IMR-90 (cell line): Measurements from ENCODE around the gene BDKRB1. TPM values are rescaled to one million over a fixed set of nuclear protein-coding genes. Genes with fewer than 3 reads are reported as not detected.

Experiments used
- ATAC-seq: fragments of 200-7000 bp; cut with Tn5 transposase; 2 replicates; pipeline ENCODE4 v1.9.1; 2020; ENCODE audit warnings: low read depth, mild to moderate bottlenecking, moderate library complexity
- BruUV-seq: library from RNA; stranded (reverse); fragments of 400-500 nt; replicated peaks from 2 replicates; lab custom pipeline; 2021; lab: Mats Ljungman, UMichigan
- CTCF ChIA-PET: fragments of 300-600 bp; formaldehyde crosslinking; extraction: SDS; loops from one replicate; lab custom pipeline; 2021; ENCODE audit warnings: antibody characterized with exemption; lab: Yijun Ruan, JAX
- POLR2A ChIA-PET: fragments of 300-600 bp; sonication (Branson Sonifier 250); formaldehyde crosslinking; loops from one replicate; lab custom pipeline; 2022; ENCODE audit warnings: antibody characterized with exemption; ENCODE audit not compliant: unreplicated experiment; lab: Charles Lee
- DNase-seq: peaks from one replicate; pipeline ENCODE4 v3.0.0; 2013
- H2AFZ ChIP-seq: replicated peaks from 2 replicates; pipeline ENCODE3; 2013; ENCODE audit warnings: low read length, mild to moderate bottlenecking; ENCODE audit not compliant: poor library complexity
- H2AK5ac ChIP-seq: 2 replicates; pipeline ENCODE4 v1.6.1; 2013; ENCODE audit warnings: low read depth, low read length, inconsistent platforms
- H2AK9ac ChIP-seq: replicated peaks from 2 replicates; pipeline ENCODE3; 2013; ENCODE audit warnings: mild to moderate bottlenecking, low read depth, low read length, moderate library complexity; ENCODE audit not compliant: poor library complexity
- H2BK120ac ChIP-seq: 2 replicates; pipeline ENCODE4 v1.6.1; 2013; ENCODE audit warnings: low read depth, low read length, inconsistent platforms
- H2BK15ac ChIP-seq: 3 replicates; pipeline ENCODE4 v1.6.1; 2013; ENCODE audit warnings: low read depth, low read length, inconsistent platforms
- H2BK20ac ChIP-seq: 2 replicates; pipeline ENCODE4 v1.6.1; 2013; ENCODE audit warnings: low read depth, mild to moderate bottlenecking, inconsistent platforms, low read length, moderate library complexity
- H2BK5ac ChIP-seq: 2 replicates; pipeline ENCODE4 v1.6.1; 2013; ENCODE audit warnings: mild to moderate bottlenecking, low read depth, low read length, inconsistent platforms; ENCODE audit not compliant: poor library complexity, severe bottlenecking
- H3K14ac ChIP-seq: replicated peaks from 2 replicates; pipeline ENCODE4 v1.6.1; 2013; ENCODE audit warnings: low read depth, low read length, inconsistent platforms
- H3K18ac ChIP-seq: 2 replicates; pipeline ENCODE4 v1.6.1; 2013; ENCODE audit warnings: low read depth, low read length, control low read depth
- H3K23ac ChIP-seq: 2 replicates; pipeline ENCODE4 v1.6.1; 2013; ENCODE audit warnings: low read depth, low read length, inconsistent platforms
- H3K27ac ChIP-seq: 2 replicates; pipeline ENCODE4 v1.5.1; 2013; ENCODE audit warnings: mild to moderate bottlenecking, control low read depth, low read length; ENCODE audit not compliant: insufficient read depth
- H3K27me3 ChIP-seq: 2 replicates; pipeline ENCODE4 v1.6.1; 2013; ENCODE audit warnings: low read length; ENCODE audit not compliant: control insufficient read depth, insufficient read depth
- H3K36me3 ChIP-seq: 2 replicates; pipeline ENCODE4 v1.6.1; 2013; ENCODE audit warnings: low read length, mixed read lengths; ENCODE audit not compliant: control insufficient read depth, insufficient read depth
- H3K4ac ChIP-seq: 2 replicates; pipeline ENCODE4 v1.6.1; 2013; ENCODE audit warnings: low read depth, low read length, inconsistent platforms
- H3K4me1 ChIP-seq: 2 replicates; pipeline ENCODE4 v1.6.1; 2013; ENCODE audit warnings: low read length, mixed read lengths; ENCODE audit not compliant: control insufficient read depth, insufficient read depth
- H3K4me2 ChIP-seq: 2 replicates; pipeline ENCODE4 v1.6.1; 2013; ENCODE audit warnings: low read depth, mild to moderate bottlenecking, control low read depth, low read length, moderate library complexity
- H3K4me3 ChIP-seq: 2 replicates; pipeline ENCODE4 v1.5.1; 2013; ENCODE audit warnings: low read depth, mild to moderate bottlenecking, control low read depth, low read length, moderate library complexity; ENCODE audit not compliant: insufficient read depth
- H3K56ac ChIP-seq: 2 replicates; pipeline ENCODE4 v1.6.1; 2013; ENCODE audit warnings: low read length, inconsistent platforms; ENCODE audit not compliant: insufficient read depth; ENCODE audit errors: extremely low read depth
- H3K79me1 ChIP-seq, 2 experiments: 2 replicates each; pipeline ENCODE4 v1.6.1; 2013; ENCODE audit warnings: low read length in 2 of 2, inconsistent platforms in 1 of 2, low read depth in 1 of 2
- H3K9ac ChIP-seq: 2 replicates; pipeline ENCODE4 v1.6.1; 2013; ENCODE audit warnings: low read depth, low read length, control low read depth
- H3K9me1 ChIP-seq: 2 replicates; pipeline ENCODE4 v1.6.1; 2013; ENCODE audit warnings: low read length, inconsistent platforms; ENCODE audit not compliant: insufficient read depth
- H3K9me3 ChIP-seq: 2 replicates; pipeline ENCODE4 v1.6.1; 2013; ENCODE audit warnings: low read length; ENCODE audit not compliant: control insufficient read depth, insufficient read depth
- H4K20me1 ChIP-seq: 2 replicates; pipeline ENCODE4 v1.6.1; 2013; ENCODE audit warnings: low read length, inconsistent platforms; ENCODE audit not compliant: insufficient read depth
- H4K5ac ChIP-seq: 2 replicates; pipeline ENCODE4 v1.6.1; 2013; ENCODE audit warnings: mild to moderate bottlenecking, low read depth, low read length, control low read depth
- H4K8ac ChIP-seq, 2 experiments: 2 replicates each; pipeline ENCODE4 v1.6.1; 2013; ENCODE audit warnings: low read depth in 2 of 2, low read length in 2 of 2, control low read depth in 1 of 2, inconsistent platforms in 1 of 2
- H4K91ac ChIP-seq: 2 replicates; pipeline ENCODE4 v1.6.1; 2013; ENCODE audit warnings: low read depth, low read length, inconsistent platforms; ENCODE audit not compliant: insufficient read depth
- BHLHE40 ChIP-seq: fragments of 150-350 bp; IDR thresholded peaks from 2 replicates; pipeline ENCODE4 v1.6.1; 2016; ENCODE audit warnings: mild to moderate bottlenecking, low read depth, low read length
- CEBPB ChIP-seq: IDR thresholded peaks from 2 replicates; pipeline ENCODE4 v1.6.1; 2012; ENCODE audit warnings: low read depth, low read length, improper control_type of control experiment
- CHD1 ChIP-seq: IDR thresholded peaks from 2 replicates; pipeline ENCODE4 v1.6.1; 2012; ENCODE audit warnings: low read depth, low read length, improper control_type of control experiment
- ELK1 ChIP-seq: fragments of 150-350 bp; IDR thresholded peaks from 2 replicates; pipeline ENCODE4 v1.6.1; 2016; ENCODE audit warnings: low read depth, mild to moderate bottlenecking, low read length, moderate library complexity, borderline replicate concordance
- FOS ChIP-seq: fragments of 150-350 bp; IDR thresholded peaks from 2 replicates; pipeline ENCODE4 v1.6.1; 2016; ENCODE audit warnings: low read depth, low read length
- MAFK ChIP-seq: IDR thresholded peaks from 2 replicates; pipeline ENCODE4 v1.6.1; 2012; ENCODE audit warnings: low read depth, low read length, improper control_type of control experiment
- MAZ ChIP-seq: IDR thresholded peaks from 2 replicates; pipeline ENCODE4 v1.6.1; 2012; ENCODE audit warnings: low read depth, mild to moderate bottlenecking, low read length, improper control_type of control experiment, moderate library complexity, borderline replicate concordance
- POLR2A ChIP-seq: IDR thresholded peaks from 2 replicates; pipeline ENCODE4 v1.6.1; 2012; ENCODE audit warnings: mild to moderate bottlenecking, low read depth, low read length
- RFX5 ChIP-seq: IDR thresholded peaks from 2 replicates; pipeline ENCODE4 v1.8.0; 2012; ENCODE audit warnings: low read depth, mild to moderate bottlenecking, low read length, moderate library complexity
- WGBS, 2 experiments: methylation state at CpG; one replicate each; pipeline versions ENCODE4 v1.1.5 to v1.1.7; 2013; ENCODE audit warnings: missing lambda C conversion rate in 2 of 2; ENCODE audit not compliant: insufficient read length in 1 of 2; ENCODE audit errors: extremely low coverage in 2 of 2; 5-methylcytosine and 5-hydroxymethylcytosine counted together
- dilution Hi-C: fragments of 300-500 bp; cut with HindIII; formaldehyde crosslinking; loops from one replicate; pipeline ENCODE4 v1.14.3; 2018; ENCODE audit warnings: low sequenced_read_pairs; ENCODE audit not compliant: unreplicated experiment
- in situ Hi-C: fragments of 300-500 bp; cut with MboI; formaldehyde crosslinking; loops from 3 replicates; pipeline ENCODE4 v1.14.3; 2019; ENCODE audit warnings: low sequenced_read_pairs, inconsistent platforms, mixed read lengths
- intact Hi-C: fragments of 100-400 bp; cut with micrococcal nuclease; formaldehyde crosslinking; loops from 2 replicates; pipeline ENCODE4 v1.10.0; 2022
- polyA plus RNA-seq, 3 experiments: library from polyadenylated mRNA; depleted of rRNA; stranded (reverse); fragments of >200 nt; gene quantifications; 2 replicates each; pipeline ENCODE4 v1.2.3, GENCODE V29; 2012; ENCODE audit warnings: low replicate concordance in 1 of 3
- total RNA-seq: library from RNA; depleted of rRNA; stranded (reverse); fragments of >200 nt; gene quantifications from 2 replicates; pipeline ENCODE4 v1.2.3, GENCODE V29; 2012
- TF ChIP-seq, protein P1 (sequence below): conservative IDR thresholded peaks from 2 replicates; pipeline ENCODE4 v1.5.1; 2012; ENCODE audit warnings: mild to moderate bottlenecking, low read depth, low read length, improper control_type of control experiment
- TF ChIP-seq, protein P2 (sequence below): fragments of 150-350 bp; IDR thresholded peaks from 2 replicates; pipeline ENCODE4 v1.6.1; 2017; ENCODE audit warnings: mild to moderate bottlenecking, antibody characterized with exemption, low read length, low read depth

The BDKRB1 gene
- total and polyA plus RNA-seq, 2 of the 4 experiments (the other 2 are of a cell fraction): 56.5 to 130 TPM

- no peak overlapping the region for H3K14ac ChIP-seq
- no peak overlapping the region for H2AK9ac ChIP-seq
- no peak overlapping the region for H4K91ac ChIP-seq
- TF ChIP-seq RFX5 (no peak), MAFK (no peak), CHD1 (no peak), ELK1 (no peak), BHLHE40 (no peak), CEBPB (no peak), MAZ (no peak), FOS (no peak), POLR2A (no peak)
- TF ChIP-seq, protein P1, sequence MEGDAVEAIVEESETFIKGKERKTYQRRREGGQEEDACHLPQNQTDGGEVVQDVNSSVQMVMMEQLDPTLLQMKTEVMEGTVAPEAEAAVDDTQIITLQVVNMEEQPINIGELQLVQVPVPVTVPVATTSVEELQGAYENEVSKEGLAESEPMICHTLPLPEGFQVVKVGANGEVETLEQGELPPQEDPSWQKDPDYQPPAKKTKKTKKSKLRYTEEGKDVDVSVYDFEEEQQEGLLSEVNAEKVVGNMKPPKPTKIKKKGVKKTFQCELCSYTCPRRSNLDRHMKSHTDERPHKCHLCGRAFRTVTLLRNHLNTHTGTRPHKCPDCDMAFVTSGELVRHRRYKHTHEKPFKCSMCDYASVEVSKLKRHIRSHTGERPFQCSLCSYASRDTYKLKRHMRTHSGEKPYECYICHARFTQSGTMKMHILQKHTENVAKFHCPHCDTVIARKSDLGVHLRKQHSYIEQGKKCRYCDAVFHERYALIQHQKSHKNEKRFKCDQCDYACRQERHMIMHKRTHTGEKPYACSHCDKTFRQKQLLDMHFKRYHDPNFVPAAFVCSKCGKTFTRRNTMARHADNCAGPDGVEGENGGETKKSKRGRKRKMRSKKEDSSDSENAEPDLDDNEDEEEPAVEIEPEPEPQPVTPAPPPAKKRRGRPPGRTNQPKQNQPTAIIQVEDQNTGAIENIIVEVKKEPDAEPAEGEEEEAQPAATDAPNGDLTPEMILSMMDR: no peak
- TF ChIP-seq, protein P2, sequence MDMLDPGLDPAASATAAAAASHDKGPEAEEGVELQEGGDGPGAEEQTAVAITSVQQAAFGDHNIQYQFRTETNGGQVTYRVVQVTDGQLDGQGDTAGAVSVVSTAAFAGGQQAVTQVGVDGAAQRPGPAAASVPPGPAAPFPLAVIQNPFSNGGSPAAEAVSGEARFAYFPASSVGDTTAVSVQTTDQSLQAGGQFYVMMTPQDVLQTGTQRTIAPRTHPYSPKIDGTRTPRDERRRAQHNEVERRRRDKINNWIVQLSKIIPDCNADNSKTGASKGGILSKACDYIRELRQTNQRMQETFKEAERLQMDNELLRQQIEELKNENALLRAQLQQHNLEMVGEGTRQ: no peak
- peaks cover 2% of the 10 kb centered on the region; the same call in 1 of the 2 replicates for H3K4me1 ChIP-seq
- no peak overlapping the region for H2BK15ac ChIP-seq
- H3K56ac ChIP-seq: no peak overlapping the region
- intact Hi-C loops (no loop called here), dilution Hi-C loops (no loop called here), in situ Hi-C loops (no loop called here)
- no peak overlapping the region for H3K4me3 ChIP-seq
- H2BK120ac ChIP-seq: no peak overlapping the region
- no peak for DNase-seq
- no peak overlapping the region for H4K5ac ChIP-seq
- 100% methylated on average over 1 of the region's 9 CpGs; no CpG with 5 or more reads in 1 of the 2 experiments for WGBS, 2 experiments
- H3K4me2 ChIP-seq: no peak overlapping the region
- H3K23ac ChIP-seq: no peak overlapping the region
- no peak overlapping the region for H2AFZ ChIP-seq
- no peak overlapping the region for H3K4ac ChIP-seq
- peaks cover 9% of the 10 kb centered on the region; the same call in 1 of the 2 replicates for H4K20me1 ChIP-seq
- ATAC-seq: no peak
- BruUV-seq: no TSS peak
- ChIA-PET CTCF (no interaction called here), POLR2A (no interaction called here)
- no peaks in the 10 kb centered on the region for H3K27me3 ChIP-seq
- peak overlapping the region in 1 of 2 experiments; percentile 10; a peak in 1 of 4 replicates for H4K8ac ChIP-seq
- peaks cover 90% of the 10 kb centered on the region for H3K36me3 ChIP-seq
- H2AK5ac ChIP-seq: no peak overlapping the region
- H2BK5ac ChIP-seq: no peak overlapping the region
- H2BK20ac ChIP-seq: no peak overlapping the region
- H3K9me3 ChIP-seq: no peaks in the 10 kb centered on the region
- no peak overlapping the region for H3K18ac ChIP-seq
- no peak overlapping the region for H3K27ac ChIP-seq
- H3K9ac ChIP-seq: no peak overlapping the region
- peaks cover 18% of the 10 kb centered on the region for H3K9me1 ChIP-seq
- H3K79me1 ChIP-seq: peaks cover 44 to 76% of the 10 kb centered on the region in 2 experiments
Observed at GRCh38 chr14:96239711-96240141, 16.3 kb upstream of the BDKRB1 start.
